ENCODE results near the gene CYSRT1. TPM values are rescaled to one million over a fixed set of nuclear protein-coding genes. Genes with fewer than 3 reads are reported as not detected.
A peak's percentile ranks its signal among the peaks of the same experiment; 100 is the strongest.

The CYSRT1 gene
- polyA plus RNA-seq, 1 donor (not counting 4 experiments of a cell fraction or from before 2014, with no cell fraction given), result 0.80 TPM

- Histone ChIP-seq H3K36me3 (ENCODE audit: control insufficient read depth in 2 of 2, extremely low read depth in 1 of 2, insufficient read depth in 2 of 2, low read length in 2 of 2) (peaks cover 24 to 25% of the 10 kb centered on the region in 2 experiments), H3K4me3 (ENCODE audit: control insufficient read depth in 2 of 3, extremely low read depth in 1 of 3, insufficient read depth in 2 of 3, low read depth in 1 of 3, low read length in 3 of 3) (no peak overlapping the region), H3K9me3 (ENCODE audit: control insufficient read depth, low read depth, low read length) (no peaks in the 10 kb centered on the region), H3K4me1 (ENCODE audit: control insufficient read depth, extremely low read depth, insufficient read depth, low read length) (peaks cover 23% of the 10 kb centered on the region), H3K9ac (ENCODE audit: control insufficient read depth, extremely low read depth, insufficient read depth, low read length) (no peak overlapping the region), H3K79me2 (ENCODE audit: control insufficient read depth, insufficient read depth, low read length) (peaks cover 47% of the 10 kb centered on the region), H3K27ac (ENCODE audit: control insufficient read depth, insufficient read depth, low read length) (no peak overlapping the region), H3K4me2 (ENCODE audit: control insufficient read depth, extremely low read depth, insufficient read depth, low read depth, low read length) (no peak overlapping the region), H2AFZ (ENCODE audit: control insufficient read depth, low read length) (no peak overlapping the region), H3K27me3 (ENCODE audit: control insufficient read depth, extremely low read depth, insufficient read depth, low read length) (no peaks in the 10 kb centered on the region), H3K9me1 (ENCODE audit: control insufficient read depth, extremely low read depth, insufficient read depth, low read length) (no peaks in the 10 kb centered on the region), H4K20me1 (ENCODE audit: control insufficient read depth, extremely low read depth, insufficient read depth, low read length) (no peaks in the 10 kb centered on the region)
- FAIRE-seq, result no peak
- TF ChIP-seq CTCF (optimal IDR thresholded peaks at IDR 0.05 in 1 of 3, IDR thresholded peaks at IDR 0.05 in 1 of 3, conservative IDR thresholded peaks at IDR 0.05 in 1 of 3; ENCODE audit: extremely low read depth in 1 of 3, insufficient read depth in 2 of 3, low read length in 3 of 3) (no peak), EZH2 (IDR thresholded peaks at IDR 0.05; ENCODE audit: low read length) (no peak)
- no peak for DNase-seq (ENCODE audit: low read depth, low spot score)
- dilution Hi-C loops (cut with MboI; ENCODE audit: extremely low pct_ligation_motif_present, low sequenced_read_pairs), result no loop called here
Measured at GRCh38 chr9:137186385-137186784, 38.6 kb upstream of the CYSRT1 start.

- FAIRE-seq, result no peak
- peak overlapping the region; percentile 92 for H3K9ac ChIP-seq (ENCODE audit: control insufficient read depth, extremely low read depth, insufficient read depth, low read length)
- dilution Hi-C loops (cut with MboI; ENCODE audit: extremely low pct_ligation_motif_present, low sequenced_read_pairs), result no loop called here
Measured at GRCh38 chr9:137187386-137187785, 37.6 kb upstream of the CYSRT1 start.

More at GRCh38 chr9:137187386-137187785, 37.6 kb upstream of the CYSRT1 start:
- Histone ChIP-seq H4K20me1 (ENCODE audit: control insufficient read depth, extremely low read depth, insufficient read depth, low read length) (no peaks in the 10 kb centered on the region), H2AFZ (ENCODE audit: control insufficient read depth, low read length) (no peak overlapping the region), H3K9me3 (ENCODE audit: control insufficient read depth, low read depth, low read length) (no peaks in the 10 kb centered on the region), H3K4me3 (ENCODE audit: control insufficient read depth in 2 of 3, extremely low read depth in 1 of 3, insufficient read depth in 2 of 3, low read depth in 1 of 3, low read length in 3 of 3) (peak overlapping the region; percentile 88 to 96 (median 90)), H3K27ac (ENCODE audit: control insufficient read depth, insufficient read depth, low read length) (peak overlapping the region; percentile 89), H3K9me1 (ENCODE audit: control insufficient read depth, extremely low read depth, insufficient read depth, low read length) (no peaks in the 10 kb centered on the region), H3K36me3 (ENCODE audit: control insufficient read depth in 2 of 2, extremely low read depth in 1 of 2, insufficient read depth in 2 of 2, low read length in 2 of 2) (peaks cover 23 to 28% of the 10 kb centered on the region in 2 experiments), H3K79me2 (ENCODE audit: control insufficient read depth, insufficient read depth, low read length) (peaks cover 47% of the 10 kb centered on the region), H3K4me1 (ENCODE audit: control insufficient read depth, extremely low read depth, insufficient read depth, low read length) (peaks cover 23% of the 10 kb centered on the region), H3K27me3 (ENCODE audit: control insufficient read depth, extremely low read depth, insufficient read depth, low read length) (no peaks in the 10 kb centered on the region), H3K4me2 (ENCODE audit: control insufficient read depth, extremely low read depth, insufficient read depth, low read depth, low read length) (peak overlapping the region; percentile 97)
- TF ChIP-seq EZH2 (IDR thresholded peaks at IDR 0.05; ENCODE audit: low read length) (no peak), CTCF (optimal IDR thresholded peaks at IDR 0.05 in 1 of 3, IDR thresholded peaks at IDR 0.05 in 1 of 3, conservative IDR thresholded peaks at IDR 0.05 in 1 of 3; ENCODE audit: extremely low read depth in 1 of 3, insufficient read depth in 2 of 3, low read length in 3 of 3) (no peak)
- DNase-seq (ENCODE audit: low read depth, low spot score), result no peak
